Measurements from ENCODE around the gene USP40.
A peak's percentile ranks its signal among the peaks of the same experiment; 100 is the strongest.

USP40 gene

GRCh38 chr2:233489666-233490065, 76.9 kb downstream of the USP40 start:
- Histone ChIP-seq H2BK120ac (ENCODE audit: insufficient read depth, low read length, poor library complexity) (no peak overlapping the region), H3K79me2 (ENCODE audit: control insufficient read depth, insufficient read depth, low read length, poor library complexity) (no peaks in the 10 kb centered on the region), H3K4me3 (ENCODE audit: low read depth, low read length) (no peak overlapping the region), H3K27me3 (ENCODE audit: insufficient read depth, low read length) (no peaks in the 10 kb centered on the region), H3K18ac (ENCODE audit: low read length) (no peak overlapping the region), H2AFZ (ENCODE audit: insufficient read depth, low read length, poor library complexity) (no peak overlapping the region), H3K9me3 (ENCODE audit: insufficient read depth, low read depth, low read length) (no peaks in the 10 kb centered on the region), H2BK12ac (ENCODE audit: low read length) (no peak overlapping the region), H3K9ac (ENCODE audit: low read length) (no peak overlapping the region), H3K36me3 (ENCODE audit: control insufficient read depth in 1 of 2, insufficient read depth in 2 of 2, low read length in 2 of 2) (peaks cover 8 to 15% of the 10 kb centered on the region in 2 experiments), H4K8ac (ENCODE audit: low read depth, low read length) (no peak overlapping the region), H3K79me1 (ENCODE audit: low read length) (peaks cover 3% of the 10 kb centered on the region), H3K23ac (ENCODE audit: low read length) (no peak overlapping the region), H3K27ac (ENCODE audit: low read depth, low read length) (no peak overlapping the region), H2AK5ac (ENCODE audit: low read length) (no peak overlapping the region), H4K91ac (ENCODE audit: low read depth, low read length) (no peak overlapping the region), H2BK5ac (ENCODE audit: low read depth, low read length, poor library complexity) (no peak overlapping the region), H3K4me2 (ENCODE audit: low read length) (no peak overlapping the region), H4K12ac (ENCODE audit: low read depth, low read length) (no peak overlapping the region), H3K14ac (ENCODE audit: low read length) (no peak overlapping the region), H3K4me1 (ENCODE audit: control insufficient read depth in 1 of 2, insufficient read depth in 2 of 2, low read length in 2 of 2) (peaks cover 2 to 6% of the 10 kb centered on the region in 2 experiments), H3K4ac (ENCODE audit: low read depth, low read length) (no peak overlapping the region)
- peak; percentile 77 to 78 for DNase-seq
- WGBS (ENCODE audit: extremely low coverage, insufficient coverage, insufficient read length): no CpG with 5 or more reads among the region's 6 CpGs

GRCh38 chr2:233489143-233489542, 77.4 kb downstream of the USP40 start:
- Histone ChIP-seq H3K79me1 (ENCODE audit: low read length) (peaks cover 3% of the 10 kb centered on the region), H4K8ac (ENCODE audit: low read depth, low read length) (no peak overlapping the region)

GRCh38 chr2:233487748-233488345, 78.7 kb downstream of the USP40 start:
- H3K27ac ChIP-seq (ENCODE audit: low read depth, low read length): no peak overlapping the region
- H3K18ac ChIP-seq (ENCODE audit: low read length): no peak overlapping the region
- H2AK5ac ChIP-seq (ENCODE audit: low read length): no peak overlapping the region
- H3K23ac ChIP-seq (ENCODE audit: low read length): no peak overlapping the region
- H3K4me2 ChIP-seq (ENCODE audit: low read length): no peak overlapping the region
- H3K79me1 ChIP-seq (ENCODE audit: low read length): peaks cover 3% of the 10 kb centered on the region
- no peak overlapping the region for H2BK12ac ChIP-seq (ENCODE audit: low read length)
- no peaks in the 10 kb centered on the region for H3K79me2 ChIP-seq (ENCODE audit: control insufficient read depth, insufficient read depth, low read length, poor library complexity)
- H3K36me3 ChIP-seq (ENCODE audit: control insufficient read depth in 1 of 2, insufficient read depth in 2 of 2, low read length in 2 of 2): peaks cover 11 to 16% of the 10 kb centered on the region in 2 experiments
- no peak overlapping the region for H4K91ac ChIP-seq (ENCODE audit: low read depth, low read length)
- no peaks in the 10 kb centered on the region for H3K27me3 ChIP-seq (ENCODE audit: insufficient read depth, low read length)
- no peak overlapping the region for H4K12ac ChIP-seq (ENCODE audit: low read depth, low read length)
- peaks cover 2 to 6% of the 10 kb centered on the region in 2 experiments for H3K4me1 ChIP-seq (ENCODE audit: control insufficient read depth in 1 of 2, insufficient read depth in 2 of 2, low read length in 2 of 2)
- no peak overlapping the region for H3K4me3 ChIP-seq (ENCODE audit: low read depth, low read length)
- H4K8ac ChIP-seq (ENCODE audit: low read depth, low read length): no peak overlapping the region
- H3K4ac ChIP-seq (ENCODE audit: low read depth, low read length): no peak overlapping the region
- no peak overlapping the region for H3K14ac ChIP-seq (ENCODE audit: low read length)
- no peak overlapping the region for H3K9ac ChIP-seq (ENCODE audit: low read length)
- H2BK120ac ChIP-seq (ENCODE audit: insufficient read depth, low read length, poor library complexity): no peak overlapping the region
- peak in 1 of 2 donors; percentile 21 for DNase-seq
- H3K9me3 ChIP-seq (ENCODE audit: insufficient read depth, low read depth, low read length): no peaks in the 10 kb centered on the region
- H2AFZ ChIP-seq (ENCODE audit: insufficient read depth, low read length, poor library complexity): no peak overlapping the region
- no peak overlapping the region for H2BK5ac ChIP-seq (ENCODE audit: low read depth, low read length, poor library complexity)
- no CpG with 5 or more reads among the region's 9 CpGs for WGBS (ENCODE audit: extremely low coverage, insufficient coverage, insufficient read length)

More at GRCh38 chr2:233489143-233489542, 77.4 kb downstream of the USP40 start:
- Histone ChIP-seq H3K9me3 (ENCODE audit: insufficient read depth, low read depth, low read length) (no peaks in the 10 kb centered on the region), H2AK5ac (ENCODE audit: low read length) (no peak overlapping the region), H3K27ac (ENCODE audit: low read depth, low read length) (no peak overlapping the region), H4K91ac (ENCODE audit: low read depth, low read length) (no peak overlapping the region), H3K9ac (ENCODE audit: low read length) (no peak overlapping the region), H3K23ac (ENCODE audit: low read length) (no peak overlapping the region), H3K4me2 (ENCODE audit: low read length) (no peak overlapping the region), H2BK5ac (ENCODE audit: low read depth, low read length, poor library complexity) (no peak overlapping the region), H4K12ac (ENCODE audit: low read depth, low read length) (no peak overlapping the region), H3K14ac (ENCODE audit: low read length) (no peak overlapping the region), H3K27me3 (ENCODE audit: insufficient read depth, low read length) (no peaks in the 10 kb centered on the region), H3K36me3 (ENCODE audit: control insufficient read depth in 1 of 2, insufficient read depth in 2 of 2, low read length in 2 of 2) (peaks cover 8 to 15% of the 10 kb centered on the region in 2 experiments), H3K18ac (ENCODE audit: low read length) (no peak overlapping the region), H2BK120ac (ENCODE audit: insufficient read depth, low read length, poor library complexity) (no peak overlapping the region), H3K4me3 (ENCODE audit: low read depth, low read length) (no peak overlapping the region), H2BK12ac (ENCODE audit: low read length) (no peak overlapping the region), H2AFZ (ENCODE audit: insufficient read depth, low read length, poor library complexity) (no peak overlapping the region), H3K4me1 (ENCODE audit: control insufficient read depth in 1 of 2, insufficient read depth in 2 of 2, low read length in 2 of 2) (peaks cover 2 to 6% of the 10 kb centered on the region in 2 experiments), H3K79me2 (ENCODE audit: control insufficient read depth, insufficient read depth, low read length, poor library complexity) (no peaks in the 10 kb centered on the region), H3K4ac (ENCODE audit: low read depth, low read length) (no peak overlapping the region)
- no CpG with 5 or more reads among the region's 10 CpGs for WGBS (ENCODE audit: extremely low coverage, insufficient coverage, insufficient read length)
- DNase-seq: peak; percentile 56 to 59

GRCh38 chr2:233486778-233487552, 79.6 kb downstream of the USP40 start:
- Histone ChIP-seq H3K9me3 (ENCODE audit: insufficient read depth, low read depth, low read length) (no peaks in the 10 kb centered on the region), H3K79me2 (ENCODE audit: control insufficient read depth, insufficient read depth, low read length, poor library complexity) (no peaks in the 10 kb centered on the region), H2AFZ (ENCODE audit: insufficient read depth, low read length, poor library complexity) (no peak overlapping the region), H4K91ac (ENCODE audit: low read depth, low read length) (peak overlapping the region; percentile 23), H2BK5ac (ENCODE audit: low read depth, low read length, poor library complexity) (no peak overlapping the region), H3K4ac (ENCODE audit: low read depth, low read length) (no peak overlapping the region), H2AK5ac (ENCODE audit: low read length) (no peak overlapping the region), H3K27me3 (ENCODE audit: insufficient read depth, low read length) (no peaks in the 10 kb centered on the region), H2BK120ac (ENCODE audit: insufficient read depth, low read length, poor library complexity) (no peak overlapping the region), H3K4me3 (ENCODE audit: low read depth, low read length) (no peak overlapping the region), H3K14ac (ENCODE audit: low read length) (no peak overlapping the region), H3K9ac (ENCODE audit: low read length) (no peak overlapping the region), H3K4me2 (ENCODE audit: low read length) (no peak overlapping the region), H3K23ac (ENCODE audit: low read length) (no peak overlapping the region), H4K8ac (ENCODE audit: low read depth, low read length) (no peak overlapping the region), H3K27ac (ENCODE audit: low read depth, low read length) (peak overlapping the region; percentile 41), H4K12ac (ENCODE audit: low read depth, low read length) (no peak overlapping the region), H3K36me3 (ENCODE audit: control insufficient read depth in 1 of 2, insufficient read depth in 2 of 2, low read length in 2 of 2) (peaks cover 12 to 19% of the 10 kb centered on the region in 2 experiments), H2BK12ac (ENCODE audit: low read length) (no peak overlapping the region), H3K18ac (ENCODE audit: low read length) (no peak overlapping the region), H3K79me1 (ENCODE audit: low read length) (peaks cover 3% of the 10 kb centered on the region), H3K4me1 (ENCODE audit: control insufficient read depth in 1 of 2, insufficient read depth in 2 of 2, low read length in 2 of 2) (peaks cover 2 to 6% of the 10 kb centered on the region in 2 experiments)
- no CpG with 5 or more reads among the region's 4 CpGs for WGBS (ENCODE audit: extremely low coverage, insufficient coverage, insufficient read length)
- DNase-seq: peak; percentile 53 to 95
